ENCODE results near the gene SERPINB13.

GRCh38 chr18:63585988-63586387 is 1.2 kb upstream of the SERPINB13 start:
- TF ChIP-seq CTCF (IDR thresholded peaks at IDR 0.05) (no peak), EP300 (IDR thresholded peaks at IDR 0.05) (no peak)
